Measurements from ENCODE around the gene PLCD1. TPM values are rescaled to one million over a fixed set of nuclear protein-coding genes. Genes with fewer than 3 reads are reported as not detected.

Gene PLCD1
- total and polyA plus RNA-seq, 2 of the 13 experiments (the other 11 are each of a cell fraction or from before 2014, with no cell fraction given) = 10.1 to 12.4 TPM

GRCh38 chr3:37986479-37987314 lies 42.7 kb downstream of the PLCD1 start (continued):
- TF ChIP-seq, protein P1, sequence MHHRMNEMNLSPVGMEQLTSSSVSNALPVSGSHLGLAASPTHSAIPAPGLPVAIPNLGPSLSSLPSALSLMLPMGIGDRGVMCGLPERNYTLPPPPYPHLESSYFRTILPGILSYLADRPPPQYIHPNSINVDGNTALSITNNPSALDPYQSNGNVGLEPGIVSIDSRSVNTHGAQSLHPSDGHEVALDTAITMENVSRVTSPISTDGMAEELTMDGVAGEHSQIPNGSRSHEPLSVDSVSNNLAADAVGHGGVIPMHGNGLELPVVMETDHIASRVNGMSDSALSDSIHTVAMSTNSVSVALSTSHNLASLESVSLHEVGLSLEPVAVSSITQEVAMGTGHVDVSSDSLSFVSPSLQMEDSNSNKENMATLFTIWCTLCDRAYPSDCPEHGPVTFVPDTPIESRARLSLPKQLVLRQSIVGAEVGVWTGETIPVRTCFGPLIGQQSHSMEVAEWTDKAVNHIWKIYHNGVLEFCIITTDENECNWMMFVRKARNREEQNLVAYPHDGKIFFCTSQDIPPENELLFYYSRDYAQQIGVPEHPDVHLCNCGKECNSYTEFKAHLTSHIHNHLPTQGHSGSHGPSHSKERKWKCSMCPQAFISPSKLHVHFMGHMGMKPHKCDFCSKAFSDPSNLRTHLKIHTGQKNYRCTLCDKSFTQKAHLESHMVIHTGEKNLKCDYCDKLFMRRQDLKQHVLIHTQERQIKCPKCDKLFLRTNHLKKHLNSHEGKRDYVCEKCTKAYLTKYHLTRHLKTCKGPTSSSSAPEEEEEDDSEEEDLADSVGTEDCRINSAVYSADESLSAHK (CRISPR knock-in tag; IDR thresholded peaks at IDR 0.05; ENCODE audit: borderline replicate concordance) = no peak
- TF ChIP-seq GPBP1L1 (CRISPR knock-in tag; IDR thresholded peaks at IDR 0.05) (no peak), PBX2 (CRISPR knock-in tag; IDR thresholded peaks at IDR 0.05) (no peak), KAT8 (CRISPR knock-in tag; IDR thresholded peaks at IDR 0.05) (0 out of 2 replicates have a peak, but pooled peaks have one; percentile 45), RFXANK (CRISPR knock-in tag; IDR thresholded peaks at IDR 0.05) (no peak), ZNF264 (CRISPR knock-in tag; IDR thresholded peaks at IDR 0.05) (no peak), ZNF614 (CRISPR knock-in tag; IDR thresholded peaks at IDR 0.05; ENCODE audit: borderline replicate concordance) (no peak), ZNF7 (CRISPR knock-in tag; IDR thresholded peaks at IDR 0.05) (no peak), JUN (CRISPR knock-in tag; IDR thresholded peaks at IDR 0.05) (no peak), ZBTB20 (CRISPR knock-in tag; IDR thresholded peaks at IDR 0.05; ENCODE audit: borderline replicate concordance, low read depth) (no peak), HNRNPL (IDR thresholded peaks at IDR 0.05; ENCODE audit: low read depth, low read length) (0 out of 2 replicates have a peak, but pooled peaks have one; percentile 14), FOXA1 (IDR thresholded peaks at IDR 0.05) (no peak), FOXA1 (CRISPR knock-in tag; IDR thresholded peaks at IDR 0.05) (peak; percentile 97), ZNF841 (CRISPR knock-in tag; IDR thresholded peaks at IDR 0.05; ENCODE audit: borderline replicate concordance) (no peak), ZNF737 (CRISPR knock-in tag; IDR thresholded peaks at IDR 0.05; ENCODE audit: borderline replicate concordance) (no peak), ZSCAN5A (CRISPR knock-in tag; IDR thresholded peaks at IDR 0.05; ENCODE audit: borderline replicate concordance) (no peak), ZNF512B (CRISPR knock-in tag; IDR thresholded peaks at IDR 0.05; ENCODE audit: borderline replicate concordance) (no peak), ZNF224 (CRISPR knock-in tag; IDR thresholded peaks at IDR 0.05) (no peak), ZSCAN31 (CRISPR knock-in tag; IDR thresholded peaks at IDR 0.05; ENCODE audit: low read depth) (no peak), KLF12 (CRISPR knock-in tag; IDR thresholded peaks at IDR 0.05; ENCODE audit: borderline replicate concordance) (no peak), MTF2 (CRISPR knock-in tag; IDR thresholded peaks at IDR 0.05; ENCODE audit: borderline replicate concordance) (no peak)

All from HepG2 (cell line).